Spleen (tissue), 11 donors: ENCODE data around the gene PACRG. TPM values are rescaled to one million over a fixed set of nuclear protein-coding genes. Genes with fewer than 3 reads are reported as not detected.

Experiments
- DNase-seq: peaks from one replicate; pipeline ENCODE4 v3.0.0-alpha.2; 2020
- H3K27ac ChIP-seq, 8 donors: fragments of 200-600 bp; sonication (generic) in 7 of 8; 1 replicate in 4 of 8; 2 replicates in 4 of 8; pipeline versions ENCODE4 v1.5.0 to v1.8.0; 2016 to 2021; ENCODE audit warnings: inconsistent platforms in 4 of 8, mild to moderate bottlenecking in 4 of 8, moderate library complexity in 1 of 8
- H3K27me3 ChIP-seq, 7 donors: fragments of 200-600 bp; sonication (generic) in 6 of 7; replicated peaks in 1 of 7; 1 replicate in 4 of 7; 2 replicates in 3 of 7; pipeline versions ENCODE4 v1.5.0 to v1.8.0; 2016 to 2021; ENCODE audit warnings: inconsistent platforms in 3 of 7, mild to moderate bottlenecking in 1 of 7
- H3K36me3 ChIP-seq, 6 donors: fragments of 200-600 bp; sonication (generic) in 5 of 6; 1 replicate in 4 of 6; 2 replicates in 2 of 6; pipeline versions ENCODE4 v1.5.0 to v1.8.0; 2016 to 2021; ENCODE audit warnings: inconsistent platforms in 2 of 6
- H3K4me1 ChIP-seq, 6 donors: fragments of 200-600 bp; sonication (generic) in 5 of 6; 1 replicate in 3 of 6; 2 replicates in 3 of 6; pipeline versions ENCODE4 v1.5.0 to v1.8.0; 2016 to 2021; ENCODE audit warnings: inconsistent platforms in 3 of 6
- H3K4me3 ChIP-seq, 8 donors: fragments of 200-600 bp; sonication (generic) in 7 of 8; 1 replicate in 4 of 8; 2 replicates in 4 of 8; pipeline versions ENCODE4 v1.5.0 to v1.8.0; 2016 to 2021; ENCODE audit warnings: inconsistent platforms in 4 of 8, mild to moderate bottlenecking in 4 of 8, moderate library complexity in 2 of 8
- H3K9me3 ChIP-seq, 8 donors: fragments of 200-600 bp; sonication (generic) in 7 of 8; 1 replicate in 4 of 8; 2 replicates in 4 of 8; pipeline versions ENCODE4 v1.5.0 to v1.8.0; 2016 to 2021; ENCODE audit warnings: inconsistent platforms in 4 of 8
- POLR2A ChIP-seq, 3 donors: fragments of 450-650 bp; IDR thresholded peaks; one replicate each; pipeline ENCODE4 v1.5.1; 2017; ENCODE audit warnings: antibody characterized with exemption in 3 of 3, mild to moderate bottlenecking in 1 of 3
- POLR2AphosphoS5 ChIP-seq, 3 donors: sonication (generic); formaldehyde crosslinking; IDR thresholded peaks; one replicate each; pipeline ENCODE4 v1.5.1; 2017; ENCODE audit warnings: antibody characterized with exemption in 3 of 3
- WGBS, 5 donors: extraction: QIAGEN DNeasy Blood & Tissue Kit in 3 of 5; methylation state at CpG; one replicate each; pipeline versions ENCODE4 v1.1.5 to v1.1.7; 2013 to 2018; 5-methylcytosine and 5-hydroxymethylcytosine counted together
- intact Hi-C: fragments of 100-400 bp; cut with DNase I; formaldehyde crosslinking; loops from one replicate; pipeline ENCODE4 v1.15.0; 2023; ENCODE audit warnings: low total_unique reads
- polyA plus RNA-seq, 3 donors: library from polyadenylated mRNA; stranded (reverse); fragments of 200-250 nt; gene quantifications; one replicate each; pipeline ENCODE4 v1.2.1, GENCODE V29; 2013
- total RNA-seq, 7 donors: library from RNA; depleted of rRNA in 3 of 7; stranded (reverse); fragments of >200 nt in 3 of 7; fragmentation: NEBNext Ultra II Directional in 4 of 7; extraction: Animal tissue kit (Norgen Biotek cat#: 25700) in 4 of 7; gene quantifications; one replicate each; pipeline versions ENCODE4 v1.1.0 to v1.2.1, GENCODE V29; 2016 to 2021
- TF ChIP-seq, protein P1 (sequence below), 11 experiments: fragments of 200-600 bp in 7 of 11; fragments of 450-650 bp in 4 of 11; sonication (generic) in 4 of 11; IDR thresholded peaks in 8 of 11; conservative IDR thresholded peaks in 3 of 11; 1 replicate in 7 of 11; 2 replicates in 4 of 11; pipeline versions ENCODE4 v1.4.0 to v1.8.0; 2016 to 2021; ENCODE audit warnings: antibody characterized with exemption in 11 of 11, inconsistent platforms in 4 of 11, mild to moderate bottlenecking in 1 of 11
- donor health status: healthy with polysubstance abuse.
- donor health status: DM: no; HTN: no; CAD: no; lungs with moderate emphysema.
- donor health status: DM: no; HTN: no; CAD: no.
- donor health status: Bipolar disorder and iron deficiency.
- donor health status: healthy.
- donor health status: DM: no; HTN: no; CAD: no.
- donor health status: DM: yes; HTN: yes; CAD: no.

Gene PACRG
- total and polyA plus RNA-seq, 10 donors: 0.32 to 2.0 (median 1.0) TPM; not detected in 5

DNA sequence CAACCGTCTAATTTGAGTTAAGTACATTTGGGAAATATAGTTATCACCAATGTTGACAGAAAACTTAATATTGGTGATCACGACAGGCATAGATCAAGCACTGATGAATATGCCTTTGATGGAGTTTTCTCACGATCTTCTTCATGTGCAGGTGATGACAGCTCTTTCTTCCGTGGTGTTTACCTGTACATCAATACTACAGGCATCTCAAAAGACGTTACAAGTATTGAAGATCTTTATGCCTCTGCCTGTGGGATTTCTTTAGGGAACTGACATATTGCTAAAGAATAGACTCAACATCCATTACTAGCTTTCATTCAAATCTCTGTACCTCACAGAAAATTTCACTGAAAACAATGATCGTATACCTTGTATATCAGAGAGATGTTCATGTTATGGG, 178.7 kb downstream of the PACRG start:
- intact Hi-C loops: no loop called here
- TF ChIP-seq POLR2AphosphoS5 (IDR thresholded peaks at IDR 0.05) (no peak), POLR2A (IDR thresholded peaks at IDR 0.05) (no peak)
- TF ChIP-seq, protein P1, sequence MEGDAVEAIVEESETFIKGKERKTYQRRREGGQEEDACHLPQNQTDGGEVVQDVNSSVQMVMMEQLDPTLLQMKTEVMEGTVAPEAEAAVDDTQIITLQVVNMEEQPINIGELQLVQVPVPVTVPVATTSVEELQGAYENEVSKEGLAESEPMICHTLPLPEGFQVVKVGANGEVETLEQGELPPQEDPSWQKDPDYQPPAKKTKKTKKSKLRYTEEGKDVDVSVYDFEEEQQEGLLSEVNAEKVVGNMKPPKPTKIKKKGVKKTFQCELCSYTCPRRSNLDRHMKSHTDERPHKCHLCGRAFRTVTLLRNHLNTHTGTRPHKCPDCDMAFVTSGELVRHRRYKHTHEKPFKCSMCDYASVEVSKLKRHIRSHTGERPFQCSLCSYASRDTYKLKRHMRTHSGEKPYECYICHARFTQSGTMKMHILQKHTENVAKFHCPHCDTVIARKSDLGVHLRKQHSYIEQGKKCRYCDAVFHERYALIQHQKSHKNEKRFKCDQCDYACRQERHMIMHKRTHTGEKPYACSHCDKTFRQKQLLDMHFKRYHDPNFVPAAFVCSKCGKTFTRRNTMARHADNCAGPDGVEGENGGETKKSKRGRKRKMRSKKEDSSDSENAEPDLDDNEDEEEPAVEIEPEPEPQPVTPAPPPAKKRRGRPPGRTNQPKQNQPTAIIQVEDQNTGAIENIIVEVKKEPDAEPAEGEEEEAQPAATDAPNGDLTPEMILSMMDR (IDR thresholded peaks at IDR 0.05 in 8 of 11, conservative IDR thresholded peaks at IDR 0.05 in 3 of 11): no peak

DNA sequence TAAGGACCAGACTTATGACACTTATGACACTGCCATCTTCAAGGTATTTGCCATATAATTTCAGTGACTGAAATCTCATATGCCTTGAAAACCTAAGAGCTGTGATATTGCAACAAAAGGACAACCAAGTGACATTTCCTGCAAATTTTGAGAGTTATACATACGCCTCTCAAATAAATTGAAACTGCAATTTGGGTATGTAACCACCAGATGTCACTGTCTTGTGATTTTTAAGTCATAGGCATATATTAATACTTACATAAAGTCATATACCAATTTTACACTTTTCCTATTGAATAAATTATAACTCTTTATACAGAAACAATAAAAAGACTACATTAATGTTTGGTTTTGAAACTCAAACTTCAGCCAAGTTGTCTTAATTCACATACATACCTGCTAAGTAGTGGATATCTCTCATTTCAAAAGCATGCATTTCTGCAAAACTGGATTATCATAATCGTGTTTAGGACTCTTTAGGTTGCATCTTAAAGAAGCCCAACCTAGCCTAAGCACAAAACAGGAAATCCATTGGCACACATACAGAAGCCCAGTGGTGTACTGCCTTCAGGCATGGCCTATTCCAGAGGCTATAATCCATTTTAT, 180.2 kb downstream of the PACRG start:
- Histone ChIP-seq H3K4me3 (no peak overlapping the region), H3K27ac (no peak overlapping the region), H3K36me3 (no peaks in the 10 kb centered on the region), H3K27me3 (no peaks in the 10 kb centered on the region), H3K9me3 (peaks cover 0 to 14% (median 2%) of the 10 kb centered on the region in 8 donors), H3K4me1 (no peaks in the 10 kb centered on the region)
- DNase-seq: no peak
- TF ChIP-seq POLR2A (IDR thresholded peaks at IDR 0.05): no peak
- TF ChIP-seq, protein P1 (IDR thresholded peaks at IDR 0.05 in 8 of 11, conservative IDR thresholded peaks at IDR 0.05 in 3 of 11): peak in 7 of 11 experiments; percentile 21 to 48 (median 39)
- 63 to 67% (median 65%) methylated on average over 2 of the region's 2 CpGs for WGBS, 5 donors
- intact Hi-C loops: no loop called here

More for the DNA sequence above, 178.7 kb downstream of the PACRG start:
- 72 to 84% (median 81%) methylated on average over 6 of the region's 6 CpGs for WGBS, 5 donors
- Histone ChIP-seq H3K4me1 (no peaks in the 10 kb centered on the region), H3K9me3 (peaks cover 0 to 14% (median 2%) of the 10 kb centered on the region in 8 donors), H3K36me3 (no peaks in the 10 kb centered on the region), H3K27me3 (no peaks in the 10 kb centered on the region), H3K27ac (no peak overlapping the region), H3K4me3 (no peak overlapping the region)
- DNase-seq: no peak

DNA sequence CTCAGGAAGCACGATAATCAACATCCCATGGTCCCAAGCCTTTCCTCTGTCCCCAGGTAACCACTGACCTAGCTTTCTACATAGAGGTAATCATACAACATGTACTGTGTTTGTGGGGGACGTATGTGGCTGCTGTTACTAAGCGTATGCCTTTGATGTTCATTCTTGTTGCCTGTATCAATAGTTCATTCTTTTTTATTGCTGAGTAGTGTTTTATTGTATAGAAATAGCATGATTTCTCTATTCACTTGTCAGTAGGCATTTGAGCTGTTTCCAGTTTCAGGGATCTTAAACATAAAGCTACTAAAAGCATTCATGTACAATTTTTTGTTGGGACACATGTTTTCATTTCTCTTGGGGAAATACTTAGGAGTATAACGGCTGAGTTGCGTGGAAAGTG, 185.4 kb downstream of the PACRG start:
- intact Hi-C loops: no loop called here
- H3K9me3 ChIP-seq: peaks cover 0 to 8% (median 0%) of the 10 kb centered on the region in 8 donors
- WGBS, 5 donors: 83 to 96% (median 90%) methylated on average over 5 of the region's 5 CpGs
- H3K4me3 ChIP-seq: no peak overlapping the region
- no peak overlapping the region for H3K27ac ChIP-seq
- no peaks in the 10 kb centered on the region for H3K27me3 ChIP-seq
- no peaks in the 10 kb centered on the region for H3K36me3 ChIP-seq
- TF ChIP-seq, protein P1 (IDR thresholded peaks at IDR 0.05 in 8 of 11, conservative IDR thresholded peaks at IDR 0.05 in 3 of 11): no peak
- TF ChIP-seq POLR2AphosphoS5 (IDR thresholded peaks at IDR 0.05): no peak
- no peak for DNase-seq
- H3K4me1 ChIP-seq: no peaks in the 10 kb centered on the region

DNA sequence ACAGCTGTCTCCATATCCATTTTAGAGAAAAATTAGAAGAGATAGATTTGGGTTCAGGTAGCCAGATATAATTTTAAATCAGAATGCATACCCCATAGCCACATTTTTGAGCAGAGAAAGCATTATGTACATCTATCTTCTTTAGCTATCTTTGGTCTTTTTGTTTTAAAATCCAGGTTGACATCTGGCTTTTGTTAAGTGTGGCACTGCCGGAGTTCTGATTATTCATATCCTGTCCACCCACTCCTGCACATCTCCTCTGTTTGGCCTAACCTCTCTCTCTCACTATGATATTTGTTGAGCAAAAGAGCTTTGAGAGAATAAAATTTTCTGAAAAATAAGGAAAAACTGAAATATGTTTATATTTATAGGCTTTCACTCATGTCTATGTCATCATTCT, 189.7 kb downstream of the PACRG start:
- TF ChIP-seq POLR2A (IDR thresholded peaks at IDR 0.05): no peak
- TF ChIP-seq, protein P1 (IDR thresholded peaks at IDR 0.05 in 8 of 11, conservative IDR thresholded peaks at IDR 0.05 in 3 of 11): no peak
- TF ChIP-seq POLR2AphosphoS5 (IDR thresholded peaks at IDR 0.05): no peak
- 40 to 87% (median 63%) methylated on average over 1 of the region's 1 CpG for WGBS, 5 donors
- no peak overlapping the region for H3K27ac ChIP-seq
- no peak overlapping the region for H3K4me3 ChIP-seq
- H3K36me3 ChIP-seq: no peaks in the 10 kb centered on the region
- peaks cover 0 to 8% (median 0%) of the 10 kb centered on the region in 8 donors for H3K9me3 ChIP-seq
- no peak for DNase-seq
- intact Hi-C loops: no loop called here
- H3K4me1 ChIP-seq: no peaks in the 10 kb centered on the region
- H3K27me3 ChIP-seq: no peaks in the 10 kb centered on the region
